Fibroblast of the aortic adventitia (primary cell): ENCODE results near the gene GCLC. TPM values are rescaled to one million over a fixed set of nuclear protein-coding genes. Genes with fewer than 3 reads are reported as not detected.

Experiments
- DNase-seq: peaks from one replicate; pipeline ENCODE4 v3.0.0-alpha.2; 2010; ENCODE audit warnings: low read depth
- H3K4me3 ChIP-seq: 2 replicates; pipeline ENCODE4 v1.5.1; 2011; ENCODE audit warnings: low read depth, mild to moderate bottlenecking, control low read depth, low read length, moderate library complexity
- CTCF ChIP-seq: IDR thresholded peaks from 2 replicates; pipeline ENCODE4 v1.5.1; 2011; ENCODE audit warnings: mild to moderate bottlenecking, low read length, control low read depth, inconsistent platforms; ENCODE audit not compliant: insufficient read depth
- total RNA-seq: library from RNA; depleted of rRNA; stranded (reverse); fragments of >200 nt; gene quantifications from 2 replicates; pipeline ENCODE4 v1.2.3, GENCODE V29; 2012; ENCODE audit warnings: low replicate concordance

The GCLC gene
- total RNA-seq, 1 donor, result 21.1 TPM

- no peak for TF ChIP-seq CTCF
These were observed 40.5 kb upstream of the GCLC start for GRCh38 chr6:53585208-53585900.

GRCh38 chr6:53584726-53585125 lies 39.8 kb upstream of the GCLC start:
- no peak overlapping the region for H3K4me3 ChIP-seq
- no peak for DNase-seq
- TF ChIP-seq CTCF, result no peak

More at GRCh38 chr6:53585208-53585900, 40.5 kb upstream of the GCLC start:
- H3K4me3 ChIP-seq, result no peak overlapping the region
- DNase-seq, result no peak

- TF ChIP-seq CTCF, result no peak
- H3K4me3 ChIP-seq, result no peak overlapping the region
- no peak for DNase-seq
These were observed 38.5 kb upstream of the GCLC start for GRCh38 chr6:53583451-53583850.

- H3K4me3 ChIP-seq, result no peak overlapping the region
- no peak for TF ChIP-seq CTCF
- peak; percentile 22 for DNase-seq
These were observed 38.1 kb upstream of the GCLC start for GRCh38 chr6:53582963-53583362.

GRCh38 chr6:53581856-53582255 lies 37.0 kb upstream of the GCLC start:
- H3K4me3 ChIP-seq, result no peak overlapping the region
- DNase-seq, result peak; percentile 22
- TF ChIP-seq CTCF, result no peak

GRCh38 chr6:53581173-53581773 lies 36.4 kb upstream of the GCLC start:
- peak; percentile 57 for DNase-seq
- no peak overlapping the region for H3K4me3 ChIP-seq
- no peak for TF ChIP-seq CTCF
